Suprapubic skin (tissue), 4 donors: ENCODE results near the gene FEV. TPM values are rescaled to one million over a fixed set of nuclear protein-coding genes. Genes with fewer than 3 reads are reported as not detected.
A peak's percentile ranks its signal among the peaks of the same experiment; 100 is the strongest.

ENCODE experiments used
- DNase-seq, 2 donors: peaks; one replicate each; pipeline ENCODE4 v3.0.0-alpha.2; 2019; ENCODE audit warnings: low spot score in 2 of 2
- H3K27ac ChIP-seq: fragments of 200-600 bp; sonication (generic); one replicate; pipeline ENCODE4 v1.5.1; 2019
- H3K27me3 ChIP-seq: fragments of 200-600 bp; sonication (generic); one replicate; pipeline ENCODE4 v1.5.1; 2019
- H3K36me3 ChIP-seq: fragments of 200-600 bp; sonication (generic); one replicate; pipeline ENCODE4 v1.5.1; 2019
- H3K4me1 ChIP-seq: fragments of 200-600 bp; sonication (generic); one replicate; pipeline ENCODE4 v1.5.1; 2019
- H3K4me3 ChIP-seq: fragments of 200-600 bp; sonication (generic); one replicate; pipeline ENCODE4 v1.5.1; 2019; ENCODE audit warnings: mild to moderate bottlenecking
- H3K9me3 ChIP-seq: fragments of 200-600 bp; sonication (generic); one replicate; pipeline ENCODE4 v1.5.1; 2019
- CTCF ChIP-seq, 2 donors: fragments of 200-600 bp in 1 of 2; fragments of 450-650 bp in 1 of 2; sonication (generic) in 1 of 2; IDR thresholded peaks; one replicate each; pipeline ENCODE4 v1.5.1; 2016 to 2019; ENCODE audit warnings: antibody characterized with exemption in 2 of 2, mild to moderate bottlenecking in 1 of 2, moderate library complexity in 1 of 2
- EP300 ChIP-seq: sonication (generic); formaldehyde crosslinking; IDR thresholded peaks from one replicate; pipeline ENCODE4 v1.6.1; 2017; ENCODE audit warnings: antibody characterized with exemption
- POLR2A ChIP-seq, 2 donors: fragments of 450-650 bp; IDR thresholded peaks; one replicate each; pipeline ENCODE4 v1.6.1; 2017; ENCODE audit warnings: antibody characterized with exemption in 2 of 2, mild to moderate bottlenecking in 2 of 2, moderate library complexity in 2 of 2
- POLR2AphosphoS5 ChIP-seq, 3 donors: sonication (generic); formaldehyde crosslinking; IDR thresholded peaks; one replicate each; pipeline ENCODE4 v1.6.1; 2017; ENCODE audit warnings: antibody characterized with exemption in 3 of 3
- WGBS: methylation state at CpG from one replicate; pipeline ENCODE4 v1.1.5; 2018; 5-methylcytosine and 5-hydroxymethylcytosine counted together
- total RNA-seq, 4 donors: library from RNA; depleted of rRNA; stranded (reverse); fragments of >200 nt; gene quantifications; one replicate each; pipeline ENCODE4 v1.1.0, GENCODE V29; 2016

Gene FEV
- total RNA-seq, 4 donors from 2014 or later: not detected

GRCh38 chr2:218979846-218980734 is 4.9 kb downstream of the FEV start:
- Histone ChIP-seq H3K9me3 (no peaks in the 10 kb centered on the region), H3K36me3 (no peaks in the 10 kb centered on the region), H3K27ac (no peak overlapping the region), H3K4me3 (peak overlapping the region; percentile 29), H3K4me1 (peaks cover 45% of the 10 kb centered on the region), H3K27me3 (peaks cover 100% of the 10 kb centered on the region)
- WGBS: 4% methylated on average over 34 of the region's 39 CpGs
- DNase-seq: peak; percentile 85 to 87
- TF ChIP-seq CTCF (IDR thresholded peaks at IDR 0.05) (peak; percentile 61 to 93), POLR2A (IDR thresholded peaks at IDR 0.05) (no peak)

- TF ChIP-seq POLR2AphosphoS5 (IDR thresholded peaks at IDR 0.05): no peak
- TF ChIP-seq EP300: no peak
- no peak for TF ChIP-seq CTCF (IDR thresholded peaks at IDR 0.05)
- no peak for TF ChIP-seq POLR2A (IDR thresholded peaks at IDR 0.05)
- no peaks in the 10 kb centered on the region for H3K9me3 ChIP-seq
- 65% methylated on average over 4 of the region's 4 CpGs for WGBS
- no peak for DNase-seq
- no peak overlapping the region for H3K27ac ChIP-seq
- H3K4me3 ChIP-seq: no peak overlapping the region
- peaks cover 91% of the 10 kb centered on the region for H3K27me3 ChIP-seq
- H3K36me3 ChIP-seq: no peaks in the 10 kb centered on the region
- peaks cover 7% of the 10 kb centered on the region for H3K4me1 ChIP-seq
These were observed 9.8 kb downstream of the FEV start for GRCh38 chr2:218975060-218975777.

GRCh38 chr2:218970894-218971293 is 14.1 kb downstream of the FEV start:
- H3K27me3 ChIP-seq: peaks cover 83% of the 10 kb centered on the region
- TF ChIP-seq EP300 (no peak), POLR2A (IDR thresholded peaks at IDR 0.05) (no peak), POLR2AphosphoS5 (IDR thresholded peaks at IDR 0.05) (no peak), CTCF (IDR thresholded peaks at IDR 0.05) (no peak)
- WGBS: 40% methylated on average over 1 of the region's 1 CpG

GRCh38 chr2:218964041-218964771 is 20.8 kb downstream of the FEV start:
- TF ChIP-seq EP300 (no peak), CTCF (IDR thresholded peaks at IDR 0.05) (no peak), POLR2AphosphoS5 (IDR thresholded peaks at IDR 0.05) (no peak), POLR2A (IDR thresholded peaks at IDR 0.05) (no peak)
- 38% methylated on average over 5 of the region's 5 CpGs for WGBS
- Histone ChIP-seq H3K4me1 (peaks cover 25% of the 10 kb centered on the region), H3K4me3 (no peak overlapping the region), H3K27me3 (peaks cover 93% of the 10 kb centered on the region), H3K27ac (no peak overlapping the region), H3K9me3 (no peaks in the 10 kb centered on the region), H3K36me3 (no peaks in the 10 kb centered on the region)
- DNase-seq: no peak

More at GRCh38 chr2:218970894-218971293, 14.1 kb downstream of the FEV start:
- H3K9me3 ChIP-seq: no peaks in the 10 kb centered on the region
- no peak overlapping the region for H3K4me3 ChIP-seq
- no peak for DNase-seq
- H3K4me1 ChIP-seq: no peaks in the 10 kb centered on the region
- no peaks in the 10 kb centered on the region for H3K36me3 ChIP-seq
- H3K27ac ChIP-seq: no peak overlapping the region
